ENCODE measurements around the gene ARSI.

The ARSI gene

DNA sequence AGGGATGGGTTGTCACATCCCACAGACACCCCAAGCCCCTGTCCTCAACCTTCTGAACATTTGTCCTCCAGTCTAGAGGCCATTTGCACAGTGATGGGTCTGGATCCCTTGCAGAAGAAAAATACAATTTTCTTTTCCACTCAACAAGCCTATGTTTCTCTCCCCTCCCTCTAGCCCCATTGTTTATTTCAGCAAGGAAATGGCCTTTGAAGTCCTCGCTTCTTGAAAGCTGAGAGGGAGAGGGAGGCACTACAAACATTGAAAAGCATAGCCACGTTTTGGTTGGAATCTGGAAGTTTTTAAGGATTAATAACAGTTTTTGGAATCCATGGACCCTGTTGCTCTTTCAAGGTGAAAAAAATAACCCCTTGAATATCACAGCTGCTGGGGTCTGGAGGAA, 24.0 kb upstream of the ARSI start:
- no peak for DNase-seq (ENCODE audit: low read depth)

DNA sequence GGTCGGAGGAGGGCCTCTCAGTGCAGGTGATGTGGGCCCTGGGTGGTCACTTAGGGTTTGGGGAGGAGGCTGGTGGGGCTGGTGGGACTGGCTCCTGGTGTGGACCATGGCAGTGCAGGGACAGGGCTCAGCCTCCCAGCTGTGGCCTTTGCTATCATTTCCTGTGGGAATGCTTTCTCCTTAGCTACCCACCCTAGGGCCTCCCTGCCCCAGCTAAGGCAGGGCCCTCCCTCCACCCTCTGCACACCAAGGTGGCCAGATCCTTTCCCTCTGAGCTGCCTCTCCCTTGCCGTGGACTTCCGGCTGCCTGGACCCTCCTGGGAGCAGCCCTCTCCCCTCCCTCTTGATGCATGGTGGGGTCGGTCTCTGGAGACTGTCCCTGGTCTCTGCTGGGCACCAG, 22.7 kb upstream of the ARSI start:
- DNase-seq (ENCODE audit: low read depth): no peak

DNA sequence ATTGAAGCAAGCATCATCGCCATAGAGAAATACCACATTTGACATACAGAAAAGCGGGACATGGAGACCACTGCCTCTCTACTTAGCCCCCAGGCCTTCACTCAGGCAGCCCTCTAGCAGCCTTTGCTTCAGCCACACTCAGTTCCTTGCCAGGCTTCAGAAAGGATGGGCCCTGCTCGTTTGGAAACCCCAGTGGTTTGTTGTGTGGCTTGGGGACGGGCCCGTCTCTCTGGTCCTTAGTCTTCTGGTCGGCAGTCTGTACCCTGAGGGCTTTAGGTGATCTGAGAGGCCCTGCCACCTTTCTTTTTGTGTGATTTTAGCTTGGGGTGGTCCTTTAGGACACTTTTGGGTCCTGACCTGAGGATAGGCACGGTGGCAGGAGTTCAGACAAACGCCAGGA, 21.1 kb upstream of the ARSI start:
- no peak for DNase-seq (ENCODE audit: low read depth)

DNA sequence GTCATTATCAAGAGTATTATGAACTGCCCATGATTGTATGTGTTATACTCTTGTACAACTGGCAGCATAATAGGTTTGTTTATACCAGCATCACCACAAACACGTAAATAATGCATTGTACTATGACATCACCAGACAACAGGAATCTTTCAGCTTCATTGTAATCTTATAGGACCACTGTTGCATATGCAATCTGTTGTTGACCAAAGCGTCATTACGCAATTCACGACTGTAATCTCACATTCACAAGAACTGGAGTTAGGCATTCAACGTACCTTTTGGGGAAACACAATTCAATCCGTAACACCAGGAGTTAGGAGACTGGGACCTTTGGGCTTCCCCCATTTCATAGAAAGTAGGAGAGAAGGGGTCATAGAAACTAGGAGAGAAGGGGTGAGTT, 20.4 kb upstream of the ARSI start:
- DNase-seq (ENCODE audit: low read depth): no peak

DNA sequence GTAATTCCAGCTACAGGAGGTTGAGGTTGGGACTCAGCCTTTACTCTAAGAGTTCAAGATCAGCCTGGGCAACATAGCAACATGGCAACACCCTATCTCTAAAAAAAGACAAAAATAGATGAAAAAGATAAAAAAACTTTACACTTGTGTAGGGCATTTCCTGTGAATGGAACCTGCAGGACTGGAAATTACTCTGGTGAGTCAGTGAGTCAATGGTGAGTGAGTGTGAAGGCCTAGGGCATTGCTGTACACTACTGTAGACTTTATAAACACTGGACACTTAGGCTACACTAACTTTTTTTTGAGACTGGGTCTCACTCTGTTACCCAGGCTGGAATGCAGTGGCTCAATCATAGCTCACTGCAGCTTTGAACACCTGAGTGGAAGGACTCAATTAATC, 19.5 kb upstream of the ARSI start:
- no peak for DNase-seq (ENCODE audit: low read depth)

DNA sequence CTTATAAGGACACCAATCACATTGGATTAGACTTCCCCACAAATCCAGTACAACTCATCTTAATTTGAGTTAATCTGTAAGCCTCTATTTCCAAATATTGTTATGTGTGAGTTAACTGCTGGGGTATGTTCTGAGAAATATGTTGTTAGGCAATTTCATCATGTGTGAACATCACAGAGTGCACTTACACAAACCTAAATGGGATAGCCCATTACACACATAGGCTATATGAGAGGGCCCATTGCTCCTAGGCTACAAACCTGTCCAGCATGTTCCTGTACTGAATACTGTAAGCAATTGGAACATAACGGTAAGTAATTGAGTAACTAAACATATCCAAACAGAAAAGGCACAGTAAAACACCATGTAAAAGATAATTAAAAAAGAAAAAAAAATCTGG, 19.1 kb upstream of the ARSI start:
- DNase-seq (ENCODE audit: low read depth): no peak

DNA sequence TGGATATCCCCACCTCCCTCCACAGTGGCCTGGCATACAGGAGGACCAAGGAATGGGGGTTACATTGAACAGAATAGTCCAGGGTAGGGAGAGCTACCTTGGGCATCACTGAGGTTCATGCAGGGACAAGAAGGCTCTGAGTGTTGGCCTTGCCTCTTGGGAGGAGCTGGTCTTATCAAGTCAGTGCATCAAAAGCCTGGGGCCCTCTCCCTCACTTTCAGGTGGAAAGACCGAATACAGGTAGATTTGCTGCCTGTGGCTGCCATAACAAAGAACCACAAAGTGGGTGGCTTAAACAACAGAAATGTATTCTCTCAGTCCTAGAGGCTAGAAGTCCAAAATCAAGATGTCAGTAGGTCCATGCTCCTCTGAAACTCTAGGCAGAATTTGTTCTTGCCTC, 18.5 kb upstream of the ARSI start:
- no peak for DNase-seq (ENCODE audit: low read depth)

DNA sequence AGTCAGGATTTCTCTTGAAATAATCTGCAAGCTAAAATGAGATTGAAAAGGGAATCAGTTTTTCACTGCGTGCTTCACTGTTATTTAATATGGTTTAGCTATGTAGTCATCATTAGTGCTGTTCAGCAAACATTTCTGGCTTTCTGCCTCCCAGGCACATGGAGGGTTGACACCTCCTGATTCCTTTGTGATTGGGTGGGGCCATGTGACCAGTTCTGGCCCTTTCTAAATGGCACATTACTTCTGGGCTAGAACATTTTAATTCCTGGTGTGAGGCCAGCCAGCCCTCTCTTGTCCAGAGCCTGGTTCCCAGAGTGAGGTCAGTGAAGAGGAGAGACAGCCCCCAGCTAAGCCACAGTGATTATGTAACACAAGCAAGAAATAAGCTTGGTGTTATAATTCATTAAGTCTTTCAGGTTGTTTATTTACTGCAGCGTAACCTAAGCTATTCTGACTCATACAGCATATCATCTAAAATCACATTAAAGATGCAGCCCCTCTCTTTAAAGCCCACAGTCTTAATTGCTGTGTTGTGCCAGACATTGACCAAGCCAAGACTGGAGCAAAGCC, 17.4 kb upstream of the ARSI start:
- DNase-seq (ENCODE audit: low read depth): no peak

DNA sequence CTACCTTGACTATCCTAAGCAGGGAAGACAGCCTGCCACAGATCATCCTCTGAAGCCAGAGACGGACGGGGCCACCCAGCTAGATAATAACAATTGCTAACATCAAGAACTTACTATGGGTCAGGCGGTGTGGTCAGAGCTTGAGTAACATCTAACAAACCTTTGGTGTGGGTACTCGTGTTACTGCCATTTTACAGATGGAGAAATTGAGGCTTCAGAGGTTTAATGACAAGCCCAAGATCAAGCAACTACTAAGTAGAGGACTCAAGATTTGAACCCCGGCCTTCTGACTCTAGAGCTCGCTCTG, 16.7 kb upstream of the ARSI start:
- no peak for DNase-seq (ENCODE audit: low read depth)

DNA sequence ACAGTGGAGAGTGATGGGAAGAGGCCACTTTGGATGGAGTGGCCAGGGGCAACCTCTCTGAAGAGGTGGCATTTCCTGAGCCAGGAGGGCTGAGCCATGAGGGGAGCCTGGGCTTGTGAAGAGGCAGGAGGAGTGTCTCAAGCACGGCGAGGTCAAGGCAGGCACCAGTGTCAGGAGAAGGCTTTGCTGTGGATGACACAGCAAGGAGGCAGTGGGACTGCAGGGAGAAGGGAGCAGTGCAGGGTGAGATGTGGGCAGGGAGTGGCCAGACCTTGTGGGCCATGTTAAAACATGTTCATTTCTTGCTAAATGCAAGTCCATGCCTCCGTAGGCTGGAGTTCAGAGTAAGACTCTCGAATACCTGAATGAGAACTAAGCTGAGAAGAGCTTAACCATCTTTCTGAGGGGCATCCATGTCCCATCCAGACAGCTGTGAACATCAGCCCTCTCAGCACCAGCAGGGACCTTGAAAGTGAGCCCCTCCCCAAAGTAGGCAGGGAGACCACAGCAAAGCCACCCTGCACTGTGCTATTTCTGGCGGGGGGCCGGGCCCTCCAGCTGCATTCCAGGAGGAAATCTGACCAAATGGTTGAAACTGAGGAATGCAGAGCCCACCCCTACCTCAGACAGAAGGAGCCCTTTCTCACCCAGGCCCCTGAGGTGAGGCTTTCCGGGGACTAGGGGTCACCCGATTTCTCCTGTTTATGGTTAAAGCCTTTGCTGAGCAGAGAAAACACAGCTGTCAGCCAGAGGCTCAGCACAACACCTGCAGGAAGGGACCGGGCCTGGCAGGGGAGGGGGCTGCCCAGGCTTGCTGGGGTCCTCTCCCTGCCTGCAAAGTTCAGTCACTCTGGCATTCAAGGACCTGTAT, 16.1 kb upstream of the ARSI start:
- DNase-seq (ENCODE audit: low read depth): no peak

DNA sequence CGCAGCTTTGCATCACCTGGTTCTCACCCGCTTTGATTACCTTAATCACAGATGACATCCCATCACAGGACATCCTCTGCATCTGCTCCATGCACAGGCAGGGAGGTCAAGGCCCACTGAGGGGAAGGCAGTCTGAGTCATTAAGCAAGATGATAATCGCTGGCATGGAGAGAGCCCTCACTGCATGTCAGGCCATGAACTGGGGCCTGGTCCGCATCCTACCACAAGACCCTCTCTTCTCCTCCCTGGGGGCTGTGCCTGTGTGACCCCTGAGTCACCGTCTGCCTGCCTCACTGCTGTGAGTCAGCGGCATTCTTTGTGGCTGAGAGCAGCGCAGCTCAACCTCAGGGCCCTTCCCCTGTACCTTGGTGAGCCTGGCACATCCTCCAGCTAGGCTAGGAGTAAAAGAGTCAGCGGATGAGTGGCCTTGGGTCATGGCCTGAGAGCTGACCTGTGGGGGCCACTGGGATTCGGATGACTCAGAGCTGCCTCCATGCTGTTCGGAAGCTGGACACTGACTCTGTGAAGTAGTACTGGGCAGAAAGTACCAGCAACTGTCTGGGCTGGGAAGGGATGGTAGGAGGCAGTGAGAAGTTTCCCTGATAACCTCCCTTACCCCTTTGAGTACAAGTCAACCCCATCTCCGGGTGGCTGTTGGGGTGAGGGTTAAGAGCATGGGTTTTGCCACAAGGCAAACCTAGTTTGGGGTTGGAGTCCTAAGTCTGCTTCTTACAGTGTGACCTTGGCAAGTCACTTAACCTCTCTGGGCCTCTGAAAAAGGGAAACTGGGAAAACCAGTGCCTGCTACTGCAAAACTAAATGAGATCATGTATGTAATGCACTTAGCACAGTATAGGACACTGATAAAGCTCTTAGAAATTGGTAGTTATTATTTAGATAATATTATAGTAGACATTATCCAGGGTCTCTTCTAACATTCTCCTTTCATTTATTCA, 14.6 kb upstream of the ARSI start:
- DNase-seq (ENCODE audit: low read depth): peak; percentile 77

DNA sequence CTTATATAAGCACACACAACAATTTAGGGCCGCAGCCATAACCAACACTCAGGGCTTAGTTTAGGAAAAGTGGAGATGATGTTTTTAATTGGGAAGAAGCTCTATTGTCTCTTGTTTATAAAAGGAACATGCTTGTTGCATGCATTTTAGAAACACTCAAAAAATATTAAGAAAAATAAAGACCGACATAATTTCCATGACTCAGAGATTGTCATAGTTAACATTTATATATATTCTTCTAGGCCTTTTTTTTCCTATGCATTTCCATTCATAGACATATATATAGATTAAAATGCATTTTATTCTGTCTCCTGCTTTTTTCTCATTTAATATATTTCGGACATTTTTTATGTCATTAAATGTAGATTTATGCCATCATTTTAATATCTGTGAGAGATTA, 13.6 kb upstream of the ARSI start:
- DNase-seq (ENCODE audit: low read depth): no peak

DNA sequence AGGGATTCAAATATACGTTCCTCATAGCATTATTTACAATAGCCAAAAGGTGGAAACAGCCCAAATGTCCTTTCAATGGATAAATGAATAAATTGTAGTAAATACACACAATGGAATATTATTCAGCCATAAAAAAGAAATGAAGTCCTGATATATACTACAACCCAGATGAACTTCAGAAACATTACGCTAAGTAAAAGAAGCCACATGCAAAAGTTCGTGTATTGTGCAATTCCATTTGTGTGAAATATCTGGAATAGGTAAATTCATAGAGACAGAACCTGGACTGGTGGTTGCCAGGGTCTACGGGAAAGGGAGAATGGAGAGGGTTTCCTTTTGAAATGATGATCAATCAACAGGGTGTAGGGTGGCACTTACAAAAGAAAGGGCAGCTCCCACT, 12.5 kb upstream of the ARSI start:
- DNase-seq (ENCODE audit: low read depth): no peak

DNA sequence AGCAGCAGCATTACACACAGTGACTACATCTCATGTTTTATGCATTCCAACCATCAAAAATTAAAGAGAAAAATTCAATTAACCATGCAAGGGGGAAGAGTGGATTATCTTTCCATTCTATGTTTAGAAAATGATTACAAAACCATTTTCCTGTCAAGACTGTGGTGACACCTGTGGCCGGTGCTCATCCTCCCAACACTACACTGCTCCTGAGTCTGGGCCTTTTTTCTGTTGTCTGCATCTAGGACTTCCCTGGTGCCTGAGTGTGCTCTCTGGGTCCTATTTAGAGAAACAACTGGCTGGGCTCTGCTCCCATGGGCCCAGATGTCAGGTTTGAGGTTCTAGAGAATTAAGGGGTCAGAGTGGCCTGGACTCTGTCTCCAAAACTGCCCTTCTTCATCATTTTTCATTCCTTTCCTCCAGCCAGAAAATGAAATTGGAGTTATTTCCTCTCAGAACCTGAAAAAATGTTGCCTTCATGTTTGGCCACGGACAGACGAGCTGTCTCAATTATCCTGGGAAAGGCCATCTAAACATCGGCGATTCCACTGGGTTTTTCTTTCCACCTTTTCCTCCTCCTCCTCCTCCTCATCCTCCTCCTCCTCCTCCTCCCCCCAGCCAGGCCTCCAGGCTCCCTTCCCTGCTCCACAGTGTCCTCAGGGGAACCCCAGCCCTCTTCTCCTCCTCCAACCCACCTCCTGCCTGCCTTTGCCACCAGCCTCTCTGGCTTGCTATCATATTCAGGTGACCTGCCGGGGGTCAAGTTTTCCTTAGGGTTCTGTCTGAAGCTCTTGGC, 11.4 kb upstream of the ARSI start:
- no peak for DNase-seq (ENCODE audit: low read depth)

DNA sequence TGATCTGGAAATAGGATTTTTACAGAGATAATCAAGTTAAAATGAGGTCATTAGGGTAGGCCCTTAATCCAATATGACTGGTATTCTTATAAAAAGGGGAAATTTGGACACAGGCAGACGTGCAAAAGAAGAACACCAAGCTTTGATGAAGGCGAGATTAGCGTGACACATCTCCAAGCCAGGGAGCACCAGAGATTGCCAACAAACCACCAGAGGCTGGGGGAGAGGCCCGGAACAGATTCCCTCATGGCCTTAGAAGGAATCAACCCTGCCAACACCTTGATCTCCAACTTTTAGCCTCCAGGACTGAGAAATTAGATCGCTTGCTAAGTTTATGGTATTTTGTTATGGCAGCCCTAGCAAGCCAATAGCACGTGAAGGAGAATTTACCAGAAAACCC, 10.8 kb upstream of the ARSI start:
- no peak for DNase-seq (ENCODE audit: low read depth)

DNA sequence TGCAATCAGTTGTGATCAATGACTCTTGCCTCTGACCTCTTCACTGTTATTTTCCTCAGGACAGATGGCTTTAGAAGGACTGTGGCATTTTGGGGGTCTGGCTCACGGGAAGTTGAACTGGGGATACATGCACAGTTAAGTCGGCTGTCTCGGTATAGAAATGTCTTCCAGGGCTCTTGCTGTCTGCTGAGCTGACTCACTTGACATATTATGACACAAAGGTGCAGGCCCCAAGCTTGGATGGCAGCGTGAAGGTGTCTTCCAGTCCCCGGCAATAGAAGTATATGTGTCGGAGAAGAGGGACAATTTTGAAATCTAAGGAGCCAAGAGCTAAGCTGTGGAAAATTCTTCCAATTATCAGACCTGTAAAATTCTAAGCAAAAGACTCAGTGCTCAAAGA, 9.8 kb upstream of the ARSI start:
- no peak for DNase-seq (ENCODE audit: low read depth)

DNA sequence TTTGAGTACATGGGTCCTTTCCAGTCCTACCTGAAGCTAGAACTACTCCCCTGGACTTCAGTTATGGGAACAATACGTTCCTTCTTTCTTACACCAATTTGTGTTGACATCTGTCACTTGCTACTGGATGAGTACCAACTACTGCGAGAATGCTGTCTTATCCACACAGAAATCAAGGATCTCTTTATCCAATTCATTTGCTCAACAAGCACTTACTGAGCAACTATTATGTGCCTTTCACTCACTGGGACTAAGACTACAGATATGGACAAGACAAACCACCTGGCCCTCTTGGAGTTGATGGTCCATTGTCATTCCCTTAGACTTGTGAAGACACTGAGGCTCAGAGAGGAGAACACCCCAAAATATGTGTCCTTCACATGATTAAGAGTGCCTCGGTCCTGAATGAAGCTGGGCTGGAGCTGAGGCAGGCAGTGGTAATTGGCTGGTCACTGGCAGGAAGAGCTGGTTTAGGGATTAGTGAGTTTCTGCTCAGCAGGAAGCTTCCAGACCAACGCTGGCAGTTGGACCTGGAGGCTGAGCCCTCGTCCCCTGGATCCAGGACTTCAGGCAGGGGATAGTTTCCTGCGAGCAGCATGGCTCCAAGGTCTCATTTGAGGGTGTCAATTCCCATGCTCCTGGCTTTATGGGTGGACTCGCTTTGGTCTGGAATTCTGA, 8.4 kb upstream of the ARSI start:
- DNase-seq (ENCODE audit: low read depth): no peak

DNA sequence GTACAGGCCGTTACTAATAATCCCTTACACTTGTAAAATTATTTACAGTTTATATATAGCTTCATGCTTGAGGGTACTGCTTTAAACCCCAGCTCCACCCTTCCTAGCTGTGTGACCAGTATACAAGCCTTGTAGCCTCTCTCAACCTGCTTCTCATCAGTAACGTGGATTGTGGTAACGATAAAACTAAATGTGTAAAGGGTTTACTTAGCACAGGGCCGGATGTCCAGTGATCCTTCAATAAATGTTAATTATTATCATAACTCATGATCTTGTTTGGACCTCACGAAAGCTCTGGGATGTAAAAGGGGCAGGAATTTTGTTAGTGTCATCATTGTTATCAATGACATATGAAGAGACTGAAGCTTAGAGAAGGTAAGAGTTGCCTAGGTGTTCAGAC, 7.5 kb upstream of the ARSI start:
- no peak for DNase-seq (ENCODE audit: low read depth)

DNA sequence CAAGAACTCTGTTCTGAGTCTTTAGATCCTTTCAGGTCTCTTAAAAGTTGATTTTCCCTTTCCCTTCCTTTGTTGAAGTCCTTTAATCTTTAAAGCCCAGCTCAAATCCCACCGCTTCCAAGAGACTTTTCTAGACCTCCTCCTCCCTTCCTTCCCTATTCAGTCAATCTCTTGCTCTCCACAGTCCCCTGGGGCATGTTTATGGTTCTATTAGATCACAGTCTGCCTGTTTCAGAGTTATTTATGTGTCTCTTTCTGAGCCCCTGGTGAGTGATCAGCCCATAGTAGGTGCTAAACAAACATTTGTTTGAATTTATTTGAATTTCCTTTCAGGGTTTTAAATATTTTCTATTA, 7.2 kb upstream of the ARSI start:
- DNase-seq (ENCODE audit: low read depth): no peak

DNA sequence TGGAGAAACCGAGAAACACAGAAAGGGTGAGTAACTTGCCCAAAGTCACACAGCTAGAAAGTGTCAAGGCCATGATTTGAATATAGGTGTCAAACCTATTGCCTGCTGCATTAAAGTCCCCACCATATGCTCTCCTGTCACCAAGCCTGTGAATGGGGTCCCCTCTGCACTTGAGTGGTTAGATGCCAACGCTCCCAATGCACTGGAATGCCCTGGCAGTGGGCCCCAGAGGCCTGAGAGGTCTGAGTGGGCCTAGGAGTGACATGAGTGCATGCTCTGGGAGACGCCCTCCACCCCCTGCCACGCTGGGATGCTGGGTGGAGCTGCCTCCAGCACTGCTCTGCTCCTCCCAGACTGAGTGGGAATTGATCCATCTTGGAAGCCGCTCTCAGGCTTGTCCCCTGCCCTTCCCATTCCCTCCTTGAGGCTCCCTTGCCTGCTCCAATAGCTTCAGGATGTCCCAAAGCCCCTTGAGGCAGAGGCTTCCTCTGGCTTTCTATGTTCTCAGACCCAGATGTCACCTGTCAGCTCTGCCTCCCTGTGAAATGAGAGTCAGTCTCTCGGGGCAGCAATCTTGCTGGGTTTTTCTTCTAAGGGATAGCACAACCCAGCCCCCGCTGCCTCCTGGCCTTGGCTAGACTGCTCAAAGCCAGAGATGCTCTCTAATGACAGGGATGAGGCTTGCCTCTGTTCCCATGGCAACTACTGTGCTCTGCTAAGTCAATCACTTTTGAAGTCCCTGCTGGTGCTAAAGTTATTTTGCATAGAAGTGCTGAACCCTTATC, 6.6 kb upstream of the ARSI start:
- no peak for DNase-seq (ENCODE audit: low read depth)

All from HS-27A (cell line).